Measurements from ENCODE around the gene TCF12.

The TCF12 gene

DNA sequence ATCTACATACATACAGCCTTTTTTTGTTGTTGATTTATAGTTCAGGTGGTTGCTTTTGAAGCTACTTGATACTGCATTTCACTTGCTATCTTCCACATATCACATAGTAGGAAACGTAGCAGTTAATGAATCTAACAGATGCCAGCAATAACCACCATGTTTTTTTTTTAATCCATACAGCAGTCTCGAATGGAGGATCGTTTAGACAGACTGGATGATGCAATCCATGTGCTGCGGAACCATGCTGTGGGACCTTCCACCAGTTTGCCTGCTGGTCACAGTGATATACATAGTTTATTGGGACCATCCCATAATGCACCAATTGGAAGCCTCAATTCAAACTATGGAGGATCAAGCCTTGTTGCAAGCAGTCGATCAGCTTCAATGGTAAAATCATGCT lies 334.6 kb downstream of the TCF12 start:
- DNase-seq (ENCODE audit: low read depth) = no peak

DNA sequence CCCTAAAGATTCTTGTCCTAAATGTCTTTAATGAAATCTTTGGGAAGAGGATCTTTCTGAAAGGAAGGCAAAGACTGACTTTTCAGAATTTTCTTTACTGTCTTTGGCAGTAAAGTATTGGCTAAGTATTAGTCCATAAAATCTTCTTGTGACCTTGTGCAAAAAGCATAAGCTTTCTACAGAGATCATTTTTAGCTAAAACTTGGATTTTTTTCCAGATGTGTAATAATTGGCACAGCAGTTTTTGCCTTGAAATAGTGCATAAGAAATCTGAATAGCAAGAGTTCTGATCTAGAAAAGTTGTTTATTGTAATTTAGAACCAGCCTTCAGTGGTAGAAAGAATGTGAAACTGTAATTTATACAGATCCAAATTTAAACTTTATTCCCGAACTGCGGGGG lies 335.1 kb downstream of the TCF12 start:
- no peak for DNase-seq (ENCODE audit: low read depth)

DNA sequence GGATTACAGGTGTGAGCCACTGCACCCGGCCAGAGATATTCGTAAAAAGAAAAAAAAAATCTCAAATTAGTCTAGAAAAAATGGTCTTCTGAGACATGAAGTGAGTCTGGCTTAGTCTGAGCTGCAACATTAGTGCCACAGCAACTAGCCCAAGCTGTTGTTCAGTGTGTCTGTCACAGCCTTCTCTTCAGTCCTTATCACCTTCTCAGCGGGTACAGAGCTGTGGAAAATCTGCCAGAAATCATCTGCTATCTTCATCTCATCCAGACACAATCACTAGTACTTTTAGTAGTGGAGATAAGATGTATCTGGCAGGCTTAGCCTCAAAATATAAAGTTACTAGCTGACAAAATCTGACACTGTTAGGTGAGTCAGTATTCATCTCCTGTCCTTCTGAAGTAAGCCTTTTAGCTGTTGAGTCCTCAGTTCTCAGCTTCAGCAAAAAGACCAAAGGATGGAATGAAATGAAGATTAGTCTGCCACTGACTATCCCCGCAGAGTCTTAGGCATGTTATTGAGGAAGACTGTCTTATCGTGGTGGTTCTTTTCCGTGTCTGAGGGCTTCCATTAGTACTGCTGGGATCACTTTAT lies 337.4 kb downstream of the TCF12 start:
- no peak for DNase-seq (ENCODE audit: low read depth)

DNA sequence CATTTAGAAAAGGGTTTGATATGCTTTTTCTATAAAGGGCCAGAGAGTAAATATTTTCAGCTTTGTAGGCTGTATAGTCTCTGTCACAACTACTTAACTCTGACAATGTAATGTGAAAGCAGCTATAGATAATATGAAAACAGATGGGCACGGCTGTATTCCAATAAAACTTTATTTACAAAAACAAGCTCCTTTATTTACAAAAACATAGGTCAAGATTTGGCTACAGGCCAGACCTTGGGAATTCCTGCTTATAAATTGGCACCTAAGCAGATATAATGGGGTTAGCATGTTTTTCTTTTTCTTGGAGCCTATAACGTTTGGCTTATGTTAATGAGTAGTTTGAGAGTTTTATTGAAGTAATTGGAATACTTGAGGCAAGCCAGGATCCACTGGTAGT lies 338.5 kb downstream of the TCF12 start:
- DNase-seq (ENCODE audit: low read depth) = no peak

DNA sequence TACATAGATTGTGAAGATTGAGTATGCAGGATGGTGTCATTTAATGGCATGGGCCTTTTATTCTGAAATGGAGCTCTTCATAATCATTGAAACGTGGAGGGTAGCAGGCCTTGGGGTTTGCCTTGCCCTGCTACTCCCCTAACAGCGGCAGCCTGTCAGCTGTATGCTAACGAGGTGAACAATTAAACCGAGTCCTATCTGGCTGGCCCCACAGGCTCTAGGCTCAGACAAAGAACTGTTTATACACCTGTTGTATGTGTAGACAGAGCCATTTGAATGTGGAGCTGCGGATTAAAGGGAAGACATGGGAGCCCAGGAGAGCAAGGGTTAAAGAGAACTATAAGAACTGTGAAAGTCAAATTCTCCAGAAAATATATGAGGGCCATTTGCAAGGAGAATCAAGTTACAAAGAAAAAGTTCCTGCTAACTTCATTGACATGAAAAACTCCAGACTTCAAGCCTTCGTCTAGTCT lies 341.2 kb downstream of the TCF12 start:
- no peak for DNase-seq (ENCODE audit: low read depth)

DNA sequence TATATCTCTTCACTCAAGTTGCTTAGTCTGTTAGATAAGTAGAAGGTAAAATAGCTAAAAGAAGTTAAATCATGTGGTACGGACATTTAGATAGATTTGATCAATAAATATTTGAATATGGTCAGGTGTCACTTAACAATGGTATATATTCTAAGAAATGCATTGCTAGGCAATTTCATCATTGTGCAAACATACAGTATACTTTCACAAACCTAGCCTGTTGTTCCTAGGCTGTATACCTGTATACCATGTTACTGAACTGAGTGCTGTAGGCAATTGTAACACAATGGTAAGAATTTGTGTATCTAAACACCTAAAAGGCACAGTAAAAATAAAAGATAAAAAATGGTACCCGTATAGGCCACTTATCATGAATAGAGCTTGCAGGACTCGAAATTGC lies 345.1 kb downstream of the TCF12 start:
- no peak for DNase-seq (ENCODE audit: low read depth)

DNA sequence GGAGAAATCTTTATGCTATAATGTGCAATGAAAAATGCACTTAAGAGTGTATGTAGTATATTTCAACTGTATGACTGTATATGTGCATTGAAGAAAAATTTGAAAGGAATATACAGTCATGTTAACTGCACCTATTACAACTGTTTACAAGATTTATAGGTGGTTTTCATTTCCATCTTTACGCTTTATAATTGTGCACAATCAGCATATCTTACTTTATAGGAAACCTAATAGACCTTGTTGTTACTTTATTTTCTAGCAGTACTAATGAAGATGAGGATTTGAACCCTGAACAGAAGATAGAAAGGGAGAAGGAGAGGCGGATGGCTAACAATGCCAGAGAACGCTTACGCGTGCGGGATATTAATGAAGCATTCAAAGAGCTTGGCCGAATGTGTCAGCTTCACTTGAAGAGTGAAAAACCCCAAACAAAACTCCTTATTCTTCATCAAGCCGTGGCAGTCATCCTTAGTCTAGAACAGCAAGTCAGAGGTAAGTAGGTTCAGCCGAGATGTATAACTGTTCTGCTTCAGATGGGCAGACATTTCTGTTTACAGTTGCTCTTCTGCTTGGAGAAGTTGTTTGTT lies 354.4 kb downstream of the TCF12 start:
- DNase-seq (ENCODE audit: low read depth) = no peak

DNA sequence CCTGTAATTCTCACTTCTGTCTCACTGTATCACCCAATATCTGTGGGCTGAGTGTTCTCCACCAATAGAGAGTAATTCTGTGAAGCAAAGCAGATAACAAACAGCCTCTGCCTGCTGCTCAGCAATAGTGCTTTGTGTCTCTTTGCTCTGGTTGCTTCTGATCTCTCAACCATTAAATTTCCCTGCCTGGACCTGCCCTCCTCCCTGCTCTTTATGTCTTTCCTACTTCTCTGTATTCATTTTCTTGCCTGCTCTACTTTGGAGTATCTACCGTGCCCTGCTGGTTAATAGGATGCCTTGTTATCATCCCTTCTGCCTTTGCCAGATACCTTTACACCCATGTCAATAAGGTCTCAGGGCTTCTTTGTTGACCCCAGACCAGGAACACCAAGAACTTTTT lies 355.0 kb downstream of the TCF12 start:
- DNase-seq (ENCODE audit: low read depth) = no peak

DNA sequence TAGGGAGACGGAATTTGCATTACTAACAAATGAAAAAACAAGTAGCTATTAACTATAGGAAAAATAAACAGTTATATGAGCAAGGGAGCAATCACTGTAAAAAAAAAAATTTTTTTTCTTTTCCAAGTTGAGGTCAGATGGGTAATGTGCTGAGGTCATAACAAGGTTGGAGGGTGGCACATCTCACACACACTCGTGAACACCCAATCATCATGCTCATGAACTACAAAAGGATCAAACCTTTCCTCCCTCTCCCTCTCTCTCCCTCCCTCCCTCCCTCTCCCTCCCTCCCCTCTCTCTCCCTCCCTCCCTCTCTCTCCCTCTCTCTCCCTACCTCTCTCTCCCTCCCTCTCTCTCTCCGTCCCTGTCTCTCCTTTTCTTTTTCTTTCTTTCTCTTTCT lies 360.0 kb downstream of the TCF12 start:
- no peak for DNase-seq (ENCODE audit: low read depth)

DNA sequence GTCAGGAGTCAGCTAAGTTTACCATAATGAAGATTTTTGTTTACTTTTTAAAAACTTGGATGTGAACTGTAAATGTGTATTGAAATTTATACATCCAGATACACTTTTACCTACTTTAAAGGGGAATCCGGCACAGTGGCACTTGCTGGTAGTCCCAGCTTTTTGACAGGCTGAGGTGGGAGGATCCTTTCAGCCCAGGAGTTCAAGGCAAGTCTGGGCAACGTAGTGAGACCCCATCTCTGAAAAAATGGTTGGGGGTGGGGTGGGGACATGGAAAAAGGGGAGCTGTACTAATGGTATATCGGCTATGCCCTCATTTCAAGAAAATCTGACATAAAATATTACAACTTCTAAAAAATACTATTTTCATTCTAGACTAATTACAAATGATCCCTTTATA lies 362.0 kb downstream of the TCF12 start:
- no peak for DNase-seq (ENCODE audit: low read depth)

DNA sequence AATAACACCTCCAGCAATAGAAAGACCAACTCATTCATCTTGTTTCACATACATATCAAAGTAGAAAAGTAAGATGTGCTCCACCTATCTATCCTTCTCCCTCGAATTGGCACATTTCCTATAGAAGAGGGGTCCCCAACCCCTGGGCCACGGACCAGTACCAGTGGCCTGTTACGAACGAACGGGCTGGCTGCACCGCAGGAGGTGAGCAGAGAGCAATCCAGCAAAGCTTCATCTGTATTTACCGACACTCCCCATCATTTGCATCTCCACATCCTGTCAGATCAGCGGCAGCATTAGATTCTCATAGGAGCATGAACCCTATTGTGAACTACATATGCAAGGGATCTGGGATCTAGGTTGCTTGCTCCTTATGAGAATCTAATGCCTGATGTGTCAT lies 362.9 kb downstream of the TCF12 start:
- no peak for DNase-seq (ENCODE audit: low read depth)

DNA sequence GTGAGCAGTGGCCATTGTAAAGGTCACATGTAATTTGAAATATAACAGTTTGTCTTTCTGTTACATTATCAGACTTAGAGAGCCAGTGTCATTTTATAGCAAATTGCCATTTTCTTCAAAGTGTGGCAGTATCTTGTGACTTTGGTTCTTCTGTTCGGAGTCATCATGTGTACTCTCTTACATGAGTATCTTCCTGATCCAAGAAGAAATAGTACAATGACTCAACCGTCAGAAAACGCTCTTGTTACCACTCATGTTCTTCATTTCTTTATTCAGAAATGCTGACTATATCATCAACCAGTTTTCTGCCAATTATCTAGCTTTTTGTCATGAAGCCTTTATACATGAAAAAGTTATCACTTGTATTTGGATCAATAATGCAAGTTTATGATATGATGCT lies 364.2 kb downstream of the TCF12 start:
- no peak for DNase-seq (ENCODE audit: low read depth)

DNA sequence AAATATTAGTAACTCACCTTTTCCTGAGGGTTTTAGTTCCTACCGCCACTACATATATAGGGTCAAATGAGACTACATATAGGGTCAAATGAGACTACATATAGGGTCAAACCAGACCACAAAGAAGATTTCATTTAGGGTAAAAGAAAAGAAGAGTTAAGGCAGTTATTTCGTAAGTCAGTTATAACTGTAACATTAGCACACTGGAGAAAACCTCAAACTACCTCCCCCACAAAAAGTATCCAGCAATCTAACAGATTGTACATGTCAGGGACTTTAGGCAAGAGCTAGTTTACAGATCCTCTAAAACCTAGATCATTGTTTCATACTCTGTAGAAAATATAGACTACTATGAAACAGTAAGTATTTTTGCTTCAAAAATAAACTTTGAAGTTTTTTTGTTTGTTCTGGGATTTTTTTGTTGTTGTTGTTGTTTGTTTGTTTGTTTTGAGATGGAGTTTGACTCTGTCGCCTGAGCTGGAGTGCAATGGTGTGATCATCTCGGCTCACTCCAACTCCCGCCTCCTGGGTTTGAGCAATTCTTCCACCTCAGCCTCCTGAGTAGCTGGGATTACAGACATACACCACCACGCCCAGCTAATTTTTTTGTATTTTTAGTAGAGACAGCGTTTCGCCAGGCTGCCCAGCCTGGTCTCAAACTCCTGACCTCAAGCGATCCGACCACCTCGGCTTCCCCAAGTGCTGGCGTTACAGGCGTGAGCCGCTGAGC lies 365.5 kb downstream of the TCF12 start:
- no peak for DNase-seq (ENCODE audit: low read depth)

DNA sequence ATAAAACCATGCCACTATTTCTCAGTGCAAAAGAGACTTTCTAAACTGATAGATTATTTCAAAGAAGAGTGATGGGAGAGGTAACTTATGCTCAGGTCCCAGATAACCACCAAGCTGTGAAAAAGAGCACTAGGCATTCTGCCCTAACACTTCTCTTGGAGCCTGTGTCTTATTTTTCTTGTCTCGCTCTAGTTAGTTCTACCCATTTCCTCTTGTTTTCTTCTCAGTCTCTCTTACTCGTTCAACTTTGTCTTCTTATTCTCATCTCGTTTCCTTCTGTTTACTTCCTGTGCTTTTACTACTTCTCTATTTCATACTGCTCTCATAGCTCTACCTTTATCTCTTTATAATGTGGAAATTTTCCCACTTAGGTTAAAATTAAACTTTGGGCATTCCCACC lies 366.1 kb downstream of the TCF12 start:
- no peak for DNase-seq (ENCODE audit: low read depth)

DNA sequence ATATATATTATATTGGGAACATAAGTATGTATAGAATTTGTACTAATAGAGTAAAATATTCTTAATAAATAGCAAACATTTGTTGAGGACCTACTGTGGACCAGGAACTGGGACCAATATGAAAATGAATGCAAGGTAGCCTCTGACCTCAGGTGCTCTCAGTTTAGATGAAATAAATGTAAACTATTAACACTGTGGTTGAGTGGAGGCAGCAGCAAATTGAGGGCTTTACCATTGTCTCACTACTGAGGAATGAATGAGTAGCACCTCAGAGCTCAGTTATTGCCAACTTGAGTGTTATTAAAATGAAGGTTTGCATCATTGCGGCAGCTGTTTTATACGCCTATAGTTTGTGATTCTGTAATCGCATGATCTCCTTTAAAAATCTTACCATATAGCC lies 366.9 kb downstream of the TCF12 start:
- no peak for DNase-seq (ENCODE audit: low read depth)

DNA sequence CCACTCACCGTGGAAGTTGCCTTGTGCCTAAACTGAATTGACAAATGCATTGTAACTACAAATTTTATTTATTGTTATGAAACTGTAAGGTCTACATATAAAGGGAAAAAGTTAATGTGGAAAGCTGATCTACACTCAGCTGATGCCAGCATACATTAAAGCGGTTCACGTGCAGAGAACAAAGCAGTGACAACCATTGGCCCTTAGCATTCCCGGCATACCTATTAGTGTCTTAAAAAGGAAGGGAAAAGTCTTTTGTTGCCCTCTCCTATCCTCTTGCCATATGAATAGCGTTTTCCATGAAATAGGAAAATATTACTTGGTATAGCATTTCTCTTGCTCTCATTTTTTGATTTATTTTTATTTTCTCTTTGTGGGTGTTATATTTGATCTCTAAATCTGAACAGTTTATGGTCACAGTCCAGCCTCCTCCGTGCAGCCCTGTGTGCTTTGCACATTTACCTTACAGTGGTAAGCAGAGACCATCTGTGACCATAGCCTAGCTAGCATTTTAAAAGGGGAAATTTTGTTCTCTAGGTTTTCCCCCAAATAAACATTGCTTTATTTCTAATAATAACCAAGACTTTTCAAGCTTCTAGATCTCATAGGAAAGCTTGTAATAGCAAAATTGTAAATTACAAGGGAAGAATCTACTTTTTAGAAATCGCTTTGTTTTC lies 368.1 kb downstream of the TCF12 start:
- DNase-seq (ENCODE audit: low read depth) = no peak

DNA sequence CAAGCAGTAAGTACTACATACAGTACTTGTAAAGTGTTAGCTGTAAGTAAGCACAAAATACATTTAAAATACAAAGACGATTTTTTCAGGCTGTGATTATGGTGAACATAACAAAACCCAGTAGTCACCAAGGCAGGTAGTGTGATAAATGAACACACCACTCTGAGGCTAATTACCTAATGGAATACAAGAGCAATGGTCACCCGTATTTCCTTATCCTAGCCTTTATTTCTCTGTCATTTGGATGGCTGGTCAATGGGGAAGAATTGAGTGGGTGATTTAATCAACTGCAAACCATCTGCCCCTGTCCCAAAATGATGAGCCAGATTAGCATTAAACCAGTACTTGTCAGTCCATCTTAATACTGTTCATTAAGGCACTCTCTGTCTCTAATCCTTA lies 368.7 kb downstream of the TCF12 start:
- no peak for DNase-seq (ENCODE audit: low read depth)

DNA sequence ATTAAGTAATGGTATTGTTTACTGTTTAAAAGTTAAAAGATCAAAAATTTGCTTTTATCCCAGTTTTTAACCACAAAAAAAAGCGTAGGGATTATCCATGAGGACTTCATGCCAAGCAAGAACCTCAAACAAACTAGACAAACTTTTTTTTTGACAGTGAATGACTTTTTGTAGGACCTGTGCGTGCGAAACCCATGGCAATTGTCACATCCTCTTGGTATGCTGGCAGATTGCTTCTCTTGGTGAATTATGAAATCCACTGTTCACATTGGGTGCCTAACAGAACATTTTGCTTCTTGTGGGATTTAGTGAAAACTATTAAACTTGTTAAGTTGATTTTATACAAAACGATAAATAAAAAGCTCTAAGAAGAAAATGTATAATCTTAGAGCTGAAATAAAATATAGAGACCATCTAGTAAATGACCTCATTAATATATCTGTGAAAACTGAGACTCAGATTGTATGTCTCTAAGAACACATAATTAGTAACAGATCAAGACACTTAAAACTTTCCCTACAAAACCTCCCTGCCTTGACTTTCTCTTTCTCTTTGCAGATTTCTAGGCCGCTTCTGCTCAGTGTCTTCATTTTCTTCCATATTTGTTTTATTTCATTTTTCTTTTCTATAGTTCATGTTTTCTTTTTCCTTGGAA lies 370.6 kb downstream of the TCF12 start:
- no peak for DNase-seq (ENCODE audit: low read depth)

DNA sequence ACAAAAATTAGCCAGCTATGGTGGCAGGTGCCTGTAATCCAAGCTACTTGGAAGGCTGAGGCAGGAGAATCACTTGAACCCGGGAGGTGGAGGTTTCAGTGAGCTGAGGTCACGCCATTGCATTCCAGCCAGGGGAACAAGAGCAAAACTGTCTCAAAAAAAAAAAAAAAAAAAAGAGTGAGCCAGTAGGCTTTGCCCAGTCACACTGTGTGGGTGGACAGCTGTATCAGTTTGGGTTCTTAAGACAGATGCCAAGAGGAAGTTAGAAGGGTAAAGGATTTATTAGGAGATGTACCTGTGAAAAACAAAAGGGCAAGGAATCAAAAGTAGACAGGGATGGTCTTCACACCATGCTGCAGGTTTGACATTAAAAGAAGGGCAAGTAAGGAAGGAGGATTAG lies 371.7 kb downstream of the TCF12 start:
- no peak for DNase-seq (ENCODE audit: low read depth)

DNA sequence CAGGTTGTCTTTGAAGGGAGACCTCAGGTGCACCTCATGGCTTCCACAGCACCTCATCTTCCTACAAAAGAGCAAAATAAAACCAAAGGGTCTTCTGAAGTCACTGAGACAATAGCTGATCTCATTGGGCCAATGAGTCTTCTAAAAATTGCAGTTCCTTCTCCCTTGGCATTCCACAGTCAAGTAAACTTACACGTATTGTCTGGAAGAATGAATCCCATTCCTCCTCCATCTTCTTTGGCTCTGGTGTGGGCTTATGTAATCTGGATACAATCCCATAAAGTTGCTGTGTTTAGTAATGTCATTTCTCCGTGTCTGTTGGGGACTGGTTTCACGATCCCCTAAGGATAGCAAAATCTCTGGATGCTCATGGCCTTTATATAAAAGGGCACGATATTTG lies 372.4 kb downstream of the TCF12 start:
- no peak for DNase-seq (ENCODE audit: low read depth)

DNA sequence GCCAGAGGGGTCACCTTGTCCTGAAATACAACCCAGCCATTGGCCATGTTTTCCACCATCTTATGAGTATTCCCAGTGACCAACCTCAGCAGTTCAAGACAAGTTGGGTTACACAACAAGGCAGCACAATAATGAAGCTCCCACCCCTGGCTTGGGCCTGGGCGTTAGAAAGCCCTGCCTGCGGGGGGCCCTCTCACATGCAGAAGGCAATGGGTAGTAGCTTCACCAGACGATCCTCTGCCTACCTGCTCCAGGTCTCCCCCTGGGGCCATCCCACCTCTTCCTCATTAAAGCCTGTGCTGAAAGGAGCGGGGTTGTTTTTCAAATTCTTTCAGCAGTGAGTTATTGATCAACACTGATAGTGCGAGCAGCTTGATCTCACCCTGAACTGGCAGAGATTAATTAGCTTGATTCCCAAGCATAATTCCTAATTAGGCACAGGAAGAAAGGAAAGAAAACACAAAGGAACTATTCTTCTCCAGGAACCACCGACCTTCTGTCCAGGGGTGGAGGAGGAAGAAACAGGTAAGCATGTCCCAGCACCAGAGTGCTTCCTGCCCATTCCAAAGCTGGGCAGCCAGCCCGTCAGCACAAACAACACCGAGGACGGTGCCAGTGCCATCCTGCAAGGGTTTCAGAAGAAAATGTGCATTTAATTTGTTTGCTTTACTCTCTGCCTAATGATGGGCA lies 378.2 kb downstream of the TCF12 start:
- no peak for DNase-seq (ENCODE audit: low read depth)

DNA sequence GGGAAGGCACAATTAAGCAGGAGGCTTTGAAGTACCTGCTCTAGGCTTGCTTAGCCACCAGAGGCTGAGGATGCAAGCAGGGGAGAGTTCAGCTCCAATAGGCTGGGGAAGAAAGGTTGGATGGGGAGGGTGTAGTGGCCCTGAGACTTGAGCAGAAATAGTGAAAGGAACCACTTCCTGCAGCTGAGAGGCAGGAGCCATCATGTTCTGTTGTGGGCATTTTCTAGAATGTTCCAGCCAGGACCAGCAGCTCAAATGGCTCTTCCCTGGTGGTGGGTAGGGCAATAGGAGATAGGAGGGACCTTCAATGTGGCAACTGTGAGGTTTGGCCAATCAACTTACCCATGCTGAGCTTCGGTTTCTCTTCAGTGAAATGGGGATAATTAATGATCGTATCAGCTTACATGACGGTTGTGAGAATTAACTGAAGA lies 378.7 kb downstream of the TCF12 start:
- no peak for DNase-seq (ENCODE audit: low read depth)
